Spleen (tissue), 7 donors: Measurements from ENCODE around the gene NCAN.

Experiments used
- POLR2AphosphoS5 ChIP-seq, 3 donors: sonication (generic); formaldehyde crosslinking; IDR thresholded peaks; one replicate each; pipeline ENCODE4 v1.5.1; 2017; ENCODE audit warnings: antibody characterized with exemption in 3 of 3
- TF ChIP-seq, protein P1 (sequence below), 11 experiments: fragments of 200-600 bp in 7 of 11; fragments of 450-650 bp in 4 of 11; sonication (generic) in 4 of 11; IDR thresholded peaks in 8 of 11; conservative IDR thresholded peaks in 3 of 11; 1 replicate in 7 of 11; 2 replicates in 4 of 11; pipeline versions ENCODE4 v1.4.0 to v1.8.0; 2016 to 2021; ENCODE audit warnings: antibody characterized with exemption in 11 of 11, inconsistent platforms in 4 of 11, mild to moderate bottlenecking in 1 of 11
- donor health status: DM: no; HTN: no; CAD: no; lungs with moderate emphysema.
- donor health status: DM: no; HTN: no; CAD: no.
- donor health status: DM: no; HTN: no; CAD: no.

DNA sequence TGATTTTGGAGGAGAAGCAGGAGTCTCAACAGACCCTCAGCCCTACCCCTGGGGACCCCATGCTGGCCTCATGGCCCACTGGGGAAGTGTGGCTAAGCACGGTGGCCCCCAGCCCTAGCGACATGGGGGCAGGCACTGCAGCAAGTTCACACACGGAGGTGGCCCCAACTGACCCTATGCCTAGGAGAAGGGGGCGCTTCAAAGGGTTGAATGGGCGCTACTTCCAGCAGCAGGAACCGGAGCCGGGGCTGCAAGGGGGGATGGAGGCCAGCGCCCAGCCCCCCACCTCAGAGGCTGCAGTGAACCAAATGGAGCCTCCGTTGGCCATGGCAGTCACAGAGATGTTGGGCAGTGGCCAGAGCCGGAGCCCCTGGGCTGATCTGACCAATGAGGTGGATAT lies 14.9 kb downstream of the NCAN start:
- TF ChIP-seq, protein P1, sequence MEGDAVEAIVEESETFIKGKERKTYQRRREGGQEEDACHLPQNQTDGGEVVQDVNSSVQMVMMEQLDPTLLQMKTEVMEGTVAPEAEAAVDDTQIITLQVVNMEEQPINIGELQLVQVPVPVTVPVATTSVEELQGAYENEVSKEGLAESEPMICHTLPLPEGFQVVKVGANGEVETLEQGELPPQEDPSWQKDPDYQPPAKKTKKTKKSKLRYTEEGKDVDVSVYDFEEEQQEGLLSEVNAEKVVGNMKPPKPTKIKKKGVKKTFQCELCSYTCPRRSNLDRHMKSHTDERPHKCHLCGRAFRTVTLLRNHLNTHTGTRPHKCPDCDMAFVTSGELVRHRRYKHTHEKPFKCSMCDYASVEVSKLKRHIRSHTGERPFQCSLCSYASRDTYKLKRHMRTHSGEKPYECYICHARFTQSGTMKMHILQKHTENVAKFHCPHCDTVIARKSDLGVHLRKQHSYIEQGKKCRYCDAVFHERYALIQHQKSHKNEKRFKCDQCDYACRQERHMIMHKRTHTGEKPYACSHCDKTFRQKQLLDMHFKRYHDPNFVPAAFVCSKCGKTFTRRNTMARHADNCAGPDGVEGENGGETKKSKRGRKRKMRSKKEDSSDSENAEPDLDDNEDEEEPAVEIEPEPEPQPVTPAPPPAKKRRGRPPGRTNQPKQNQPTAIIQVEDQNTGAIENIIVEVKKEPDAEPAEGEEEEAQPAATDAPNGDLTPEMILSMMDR (IDR thresholded peaks at IDR 0.05 in 8 of 11, conservative IDR thresholded peaks at IDR 0.05 in 3 of 11), result no peak
- TF ChIP-seq POLR2AphosphoS5 (IDR thresholded peaks at IDR 0.05), result no peak
